ENCODE data around the gene CDC42SE1.
A peak's percentile ranks its signal among the peaks of the same experiment; 100 is the strongest.

The CDC42SE1 gene

GRCh38 chr1:151051356-151052009 lies 7.9 kb downstream of the CDC42SE1 start:
- DNase-seq (ENCODE audit: low spot score), result no peak

GRCh38 chr1:151050051-151050688 lies 9.3 kb downstream of the CDC42SE1 start:
- DNase-seq (ENCODE audit: low spot score), result no peak

GRCh38 chr1:151049458-151049857 lies 10.0 kb downstream of the CDC42SE1 start:
- no peak for DNase-seq (ENCODE audit: low spot score)

- DNase-seq (ENCODE audit: low spot score), result no peak
Measured at GRCh38 chr1:151048645-151049032, 10.8 kb downstream of the CDC42SE1 start.

- DNase-seq (ENCODE audit: low spot score), result peak; percentile 55
Measured at GRCh38 chr1:151047925-151048644, 11.3 kb downstream of the CDC42SE1 start.

GRCh38 chr1:151047591-151047924 lies 11.9 kb downstream of the CDC42SE1 start, which contains the start of gene C1orf56:
Gene C1orf56, plus strand, starts transcription at chr1:151047751. Its CDS starts 97 bp downstream, at chr1:151047848.
- DNase-seq (ENCODE audit: low spot score), result peak; percentile 27

GRCh38 chr1:151043163-151043562 lies 16.3 kb downstream of the CDC42SE1 start:
- no peak for DNase-seq (ENCODE audit: low spot score)

GRCh38 chr1:151039521-151039920 lies 19.9 kb downstream of the CDC42SE1 start:
- no peak for DNase-seq (ENCODE audit: low spot score)

GRCh38 chr1:151037032-151037431 lies 22.4 kb downstream of the CDC42SE1 start:
- no peak for DNase-seq (ENCODE audit: low spot score)

GRCh38 chr1:151036356-151036755 lies 23.1 kb downstream of the CDC42SE1 start, which contains the start of gene BNIPL:
Gene BNIPL, plus strand, starts transcription at chr1:151036586. Its CDS starts 140 bp downstream, at chr1:151036726.
- no peak for DNase-seq (ENCODE audit: low spot score)

GRCh38 chr1:151035167-151035566 lies 24.3 kb downstream of the CDC42SE1 start:
- no peak for DNase-seq (ENCODE audit: low spot score)

GRCh38 chr1:151032164-151032563 lies 27.3 kb downstream of the CDC42SE1 start:
- DNase-seq (ENCODE audit: low spot score), result no peak

GRCh38 chr1:151026460-151026859 lies 33.0 kb downstream of the CDC42SE1 start:
- DNase-seq (ENCODE audit: low spot score), result no peak

GRCh38 chr1:151024540-151025146 lies 34.8 kb downstream of the CDC42SE1 start:
- DNase-seq (ENCODE audit: low spot score), result peak; percentile 78

- DNase-seq (ENCODE audit: low spot score), result peak; percentile 61
Measured at GRCh38 chr1:151013518-151013917, 45.9 kb downstream of the CDC42SE1 start.

- DNase-seq (ENCODE audit: low spot score), result no peak
Measured at GRCh38 chr1:151012684-151013471, 46.5 kb downstream of the CDC42SE1 start.

GRCh38 chr1:151011154-151011850 lies 48.1 kb downstream of the CDC42SE1 start:
- DNase-seq (ENCODE audit: low spot score), result no peak

GRCh38 chr1:151010346-151010726 lies 49.1 kb downstream of the CDC42SE1 start:
- no peak for DNase-seq (ENCODE audit: low spot score)

- DNase-seq (ENCODE audit: low spot score), result no peak
Measured at GRCh38 chr1:151009674-151010345, 49.6 kb downstream of the CDC42SE1 start.

- no peak for DNase-seq (ENCODE audit: low spot score)
Measured at GRCh38 chr1:151009206-151009587, 50.2 kb downstream of the CDC42SE1 start.
